ENCODE measurements around the gene KCNE4.

DNA sequence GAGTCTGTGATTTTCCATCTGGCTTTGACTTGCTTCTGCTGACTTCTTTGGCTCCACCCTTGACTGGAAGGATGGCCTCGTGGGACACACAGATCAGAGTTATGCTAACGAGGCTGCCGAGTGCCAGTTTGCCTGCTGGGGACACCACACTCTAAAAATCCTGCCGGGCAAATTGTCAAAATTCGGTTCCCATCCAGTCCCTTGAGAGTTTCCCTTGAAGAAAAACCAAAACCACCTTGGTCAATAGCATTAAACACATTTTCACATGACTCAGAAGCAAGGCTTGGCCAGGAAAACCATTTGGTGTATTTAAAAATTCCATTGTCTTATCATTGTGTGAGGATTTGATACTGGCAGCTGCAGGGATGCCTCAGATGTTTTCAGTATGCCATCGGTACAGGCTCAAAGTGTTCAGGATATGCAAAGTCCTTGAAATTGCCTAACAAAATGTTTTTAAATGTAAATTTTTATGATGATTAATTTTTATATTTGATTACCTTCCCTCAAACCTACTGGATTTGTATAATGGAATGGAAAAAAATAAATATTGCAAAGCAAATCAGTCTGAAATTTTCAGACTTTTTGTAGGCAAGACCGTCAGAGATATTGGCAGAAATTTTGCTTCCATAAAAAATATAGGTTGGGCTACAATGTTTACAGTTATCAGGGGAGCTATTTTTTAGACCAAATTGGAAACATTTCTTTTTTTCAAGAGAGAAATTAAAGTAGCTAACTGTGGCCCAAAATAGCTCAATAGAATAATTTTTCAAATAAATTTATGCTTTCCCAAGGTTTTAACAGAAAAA is 41.6 kb downstream of the KCNE4 start:
- TF ChIP-seq POLR2A (IDR thresholded peaks at IDR 0.05; ENCODE audit: low read depth, low read length) (no peak), TAF1 (IDR thresholded peaks at IDR 0.05; ENCODE audit: borderline replicate concordance, low read depth, low read length) (no peak), POLR2AphosphoS5 (IDR thresholded peaks at IDR 0.05; ENCODE audit: low read depth, low read length) (no peak)

Measured in GM12892 (cell line).